Fibroblast of the aortic adventitia (primary cell): ENCODE measurements around the gene GET4. TPM values are rescaled to one million over a fixed set of nuclear protein-coding genes. Genes with fewer than 3 reads are reported as not detected.

ENCODE experiments used
- DNase-seq: peaks from one replicate; pipeline ENCODE4 v3.0.0-alpha.2; 2010; ENCODE audit warnings: low read depth
- H3K4me3 ChIP-seq: 2 replicates; pipeline ENCODE4 v1.5.1; 2011; ENCODE audit warnings: low read depth, mild to moderate bottlenecking, control low read depth, low read length, moderate library complexity
- CTCF ChIP-seq: IDR thresholded peaks from 2 replicates; pipeline ENCODE4 v1.5.1; 2011; ENCODE audit warnings: mild to moderate bottlenecking, low read length, control low read depth, inconsistent platforms; ENCODE audit not compliant: insufficient read depth
- total RNA-seq: library from RNA; depleted of rRNA; stranded (reverse); fragments of >200 nt; gene quantifications from 2 replicates; pipeline ENCODE4 v1.2.3, GENCODE V29; 2012; ENCODE audit warnings: low replicate concordance

Gene GET4
- total RNA-seq, 1 donor = 14.2 TPM

- DNase-seq = no peak
- no peak for TF ChIP-seq CTCF
- no peak overlapping the region for H3K4me3 ChIP-seq
These were observed 18.6 kb downstream of the GET4 start for GRCh38 chr7:894927-895450.

- H3K4me3 ChIP-seq = no peak overlapping the region
- no peak for DNase-seq
- no peak for TF ChIP-seq CTCF
These were observed 19.2 kb downstream of the GET4 start for GRCh38 chr7:895451-896052.

GRCh38 chr7:896346-897075 is 20.2 kb downstream of the GET4 start:
- no peak for DNase-seq
- no peak for TF ChIP-seq CTCF
- no peak overlapping the region for H3K4me3 ChIP-seq

GRCh38 chr7:897086-897485 is 20.7 kb downstream of the GET4 start:
- DNase-seq = no peak
- no peak overlapping the region for H3K4me3 ChIP-seq
- TF ChIP-seq CTCF = no peak

GRCh38 chr7:897771-898376 is 21.5 kb downstream of the GET4 start:
- no peak for DNase-seq
- TF ChIP-seq CTCF = no peak
- no peak overlapping the region for H3K4me3 ChIP-seq

GRCh38 chr7:898460-898854 is 22.1 kb downstream of the GET4 start:
- H3K4me3 ChIP-seq = no peak overlapping the region
- DNase-seq = no peak
- no peak for TF ChIP-seq CTCF
